ENCODE data around the gene SOCS2. TPM values are rescaled to one million over a fixed set of nuclear protein-coding genes. Genes with fewer than 3 reads are reported as not detected.

The SOCS2 gene
- total RNA-seq, 1 experiment from 2014 or later = 57.2 TPM

DNA sequence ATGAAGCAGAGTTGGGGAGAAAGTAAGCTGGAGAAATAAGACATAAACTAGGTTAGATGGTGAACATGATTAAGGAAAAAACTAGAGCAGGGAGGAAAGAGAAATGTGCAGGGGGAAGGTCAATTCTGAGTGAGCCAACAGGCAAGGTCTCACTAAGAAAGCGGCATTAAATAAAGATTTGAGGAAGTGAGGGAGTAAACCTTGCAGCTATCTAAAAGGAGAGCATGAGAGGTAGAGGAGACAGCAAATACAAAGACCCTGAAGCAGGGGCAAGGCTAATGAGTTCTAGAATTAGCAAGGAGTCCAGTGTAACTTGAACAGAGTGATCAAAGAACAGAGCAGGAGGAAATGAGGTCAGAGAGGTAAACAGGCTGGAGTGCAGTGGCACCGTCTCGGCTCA lies 4.4 kb upstream of the SOCS2 start:
- no peak overlapping the region for H3K4me3 Mint-ChIP-seq

More for the DNA sequence above, 4.4 kb upstream of the SOCS2 start:
- DNase-seq = no peak
- Histone ChIP-seq H3K14ac (ENCODE audit: insufficient read depth, low read length) (no peak overlapping the region), H3K27ac (ENCODE audit: insufficient read length, low read depth, low read length) (no peak overlapping the region), H3K18ac (ENCODE audit: insufficient read length, low read depth, low read length) (no peak overlapping the region), H2BK20ac (ENCODE audit: low read depth, low read length, poor library complexity, severe bottlenecking) (no peak overlapping the region), H4K8ac (replicated peaks; ENCODE audit: insufficient read length, low read depth, low read length) (no peak overlapping the region), H3K79me2 (ENCODE audit: insufficient read depth, low read length) (no peaks in the 10 kb centered on the region), H2AK5ac (ENCODE audit: insufficient read length, low read length) (no peak overlapping the region), H4K20me1 (ENCODE audit: control insufficient read depth, insufficient read depth, insufficient read length) (no peaks in the 10 kb centered on the region), H3K4ac (ENCODE audit: low read depth, low read length) (no peak overlapping the region), H3K56ac (ENCODE audit: insufficient read length, low read depth, low read length) (no peak overlapping the region), H3K4me1 (ENCODE audit: insufficient read depth, low read length) (no peaks in the 10 kb centered on the region), H4K91ac (ENCODE audit: insufficient read length, low read depth, low read length) (no peak overlapping the region), H3K79me1 (ENCODE audit: insufficient read depth, low read depth, low read length, poor library complexity, severe bottlenecking) (no peaks in the 10 kb centered on the region), H2AFZ (ENCODE audit: low read length) (no peak overlapping the region), H3K27me3 (ENCODE audit: insufficient read depth, low read length) (no peaks in the 10 kb centered on the region; the same call in 1 of the 2 replicates), H2BK120ac (ENCODE audit: low read depth, low read length, poor library complexity, severe bottlenecking) (no peak overlapping the region), H3K4me2 (ENCODE audit: insufficient read depth, insufficient read length, low read length) (no peak overlapping the region), H2BK12ac (ENCODE audit: insufficient read length, low read depth, low read length) (no peak overlapping the region), H3K9ac (ENCODE audit: extremely low read depth, insufficient read length, low read length) (no peak overlapping the region), H3K9me3 (ENCODE audit: control insufficient read depth, low read depth, low read length) (no peaks in the 10 kb centered on the region), H3K23ac (ENCODE audit: insufficient read length, low read depth, low read length) (no peak overlapping the region), H4K5ac (ENCODE audit: insufficient read length, low read depth, low read length) (no peak overlapping the region), H3K23me2 (ENCODE audit: insufficient read length, low read depth, low read length, poor library complexity, severe bottlenecking) (peaks cover 20% of the 10 kb centered on the region), H2BK15ac (ENCODE audit: low read depth, low read length) (no peak overlapping the region), H2BK5ac (ENCODE audit: insufficient read length, low read length) (no peak overlapping the region), H3T11ph (ENCODE audit: low read length) (no peak overlapping the region)
- TF ChIP-seq, protein P1, sequence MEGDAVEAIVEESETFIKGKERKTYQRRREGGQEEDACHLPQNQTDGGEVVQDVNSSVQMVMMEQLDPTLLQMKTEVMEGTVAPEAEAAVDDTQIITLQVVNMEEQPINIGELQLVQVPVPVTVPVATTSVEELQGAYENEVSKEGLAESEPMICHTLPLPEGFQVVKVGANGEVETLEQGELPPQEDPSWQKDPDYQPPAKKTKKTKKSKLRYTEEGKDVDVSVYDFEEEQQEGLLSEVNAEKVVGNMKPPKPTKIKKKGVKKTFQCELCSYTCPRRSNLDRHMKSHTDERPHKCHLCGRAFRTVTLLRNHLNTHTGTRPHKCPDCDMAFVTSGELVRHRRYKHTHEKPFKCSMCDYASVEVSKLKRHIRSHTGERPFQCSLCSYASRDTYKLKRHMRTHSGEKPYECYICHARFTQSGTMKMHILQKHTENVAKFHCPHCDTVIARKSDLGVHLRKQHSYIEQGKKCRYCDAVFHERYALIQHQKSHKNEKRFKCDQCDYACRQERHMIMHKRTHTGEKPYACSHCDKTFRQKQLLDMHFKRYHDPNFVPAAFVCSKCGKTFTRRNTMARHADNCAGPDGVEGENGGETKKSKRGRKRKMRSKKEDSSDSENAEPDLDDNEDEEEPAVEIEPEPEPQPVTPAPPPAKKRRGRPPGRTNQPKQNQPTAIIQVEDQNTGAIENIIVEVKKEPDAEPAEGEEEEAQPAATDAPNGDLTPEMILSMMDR (conservative IDR thresholded peaks at IDR 0.05) = no peak
- WGBS (ENCODE audit: extremely low coverage, insufficient read length, low lambda C conversion rate) = no CpG with 5 or more reads among the region's 3 CpGs
- Mint-ChIP-seq H3K27ac (no peak overlapping the region), H3K27me3 (ENCODE audit: low read depth) (peaks cover 10% of the 10 kb centered on the region), H3K9me3 (peaks cover 0 to 2% of the 10 kb centered on the region in 2 experiments; a peak in 2 of 5 replicates), H3K4me1 (peaks cover 2 to 9% of the 10 kb centered on the region in 2 experiments; a peak in 3 of 4 replicates), H3K36me3 (ENCODE audit: insufficient read depth in 1 of 3, low read depth in 3 of 3) (peaks cover 14 to 29% (median 27%) of the 10 kb centered on the region in 3 experiments; a peak in 6 of 7 replicates)

All from H9 (cell line).